Inflammatory macrophage (primary cell): ENCODE measurements around the gene PROM1.

Experiments used
- DNase-seq, 2 donors: peaks; one replicate each; pipeline ENCODE4 v3.0.0-alpha.2; 2020 to 2022

PROM1 gene

GRCh38 chr4:16106956-16107355, 23.1 kb upstream of the PROM1 start:
- DNase-seq: no peak

- no peak for DNase-seq
These were observed 20.7 kb upstream of the PROM1 start for GRCh38 chr4:16104520-16104919.

GRCh38 chr4:16102356-16102755, 18.5 kb upstream of the PROM1 start:
- no peak for DNase-seq

GRCh38 chr4:16100833-16101232, 17.0 kb upstream of the PROM1 start:
- DNase-seq: no peak

- no peak for DNase-seq
These were observed 9.0 kb upstream of the PROM1 start for GRCh38 chr4:16092682-16093319.

- DNase-seq: no peak
These were observed 6.4 kb upstream of the PROM1 start for GRCh38 chr4:16090096-16090705.

- no peak for DNase-seq
These were observed 5.3 kb upstream of the PROM1 start for GRCh38 chr4:16089156-16089555.

GRCh38 chr4:16088601-16089000, 4.8 kb upstream of the PROM1 start:
- DNase-seq: no peak

- no peak for DNase-seq
These were observed 2.0 kb upstream of the PROM1 start for GRCh38 chr4:16085822-16086221.

GRCh38 chr4:16082426-16083240, 1.2 kb downstream of the PROM1 start:
- peak; percentile 3 to 20 for DNase-seq

- no peak for DNase-seq
These were observed 1.8 kb downstream of the PROM1 start for GRCh38 chr4:16082041-16082425.

GRCh38 chr4:16079046-16079445, 4.8 kb downstream of the PROM1 start:
- peak; percentile 16 to 42 for DNase-seq

GRCh38 chr4:16078195-16078760, 5.5 kb downstream of the PROM1 start:
- DNase-seq: no peak

- no peak for DNase-seq
These were observed 6.0 kb downstream of the PROM1 start for GRCh38 chr4:16077786-16078185.

- DNase-seq: no peak
These were observed 7.7 kb downstream of the PROM1 start for GRCh38 chr4:16075975-16076757.

GRCh38 chr4:16075061-16075460, 8.8 kb downstream of the PROM1 start:
- no peak for DNase-seq

- DNase-seq: no peak
These were observed 11.7 kb downstream of the PROM1 start for GRCh38 chr4:16072168-16072567.

GRCh38 chr4:16070203-16070602, 13.6 kb downstream of the PROM1 start:
- DNase-seq: no peak

GRCh38 chr4:16067515-16067914, 16.3 kb downstream of the PROM1 start:
- DNase-seq: no peak

- no peak for DNase-seq
These were observed 17.2 kb downstream of the PROM1 start for GRCh38 chr4:16066586-16067128.

GRCh38 chr4:16065066-16065465, 18.8 kb downstream of the PROM1 start:
- DNase-seq: no peak

GRCh38 chr4:16062601-16063000, 21.2 kb downstream of the PROM1 start:
- DNase-seq: no peak
